Stimulated activated memory B cell treated with anti-CD40 and anti-IgM and Interleukin-4, amounts not matched to agents 10 μg/mL and 1 μg/mL and 100 μg/mL, for 72 hours (primary cell): Measurements from ENCODE around the gene SNX32.

Experiments used
- ATAC-seq: fragments of 150-1000 bp; cut with Tn5 transposase; 2 replicates; pipeline ENCODE4 v1.10.0; 2021
- H3K27ac Mint-ChIP-seq: one replicate; pipeline ENCODE4 v1.8.0; 2022; ENCODE audit warnings: mild to moderate bottlenecking, mixed read lengths
- H3K27me3 Mint-ChIP-seq: one replicate; pipeline ENCODE4 v1.8.0; 2022; ENCODE audit warnings: mixed read lengths
- H3K36me3 Mint-ChIP-seq: one replicate; pipeline ENCODE4 v1.8.0; 2022; ENCODE audit warnings: mixed read lengths
- H3K4me1 Mint-ChIP-seq: one replicate; pipeline ENCODE4 v1.8.0; 2022; ENCODE audit warnings: mixed read lengths
- H3K4me3 Mint-ChIP-seq: one replicate; pipeline ENCODE4 v1.8.0; 2022; ENCODE audit warnings: mild to moderate bottlenecking, moderate library complexity, mixed read lengths
- H3K9me3 Mint-ChIP-seq: one replicate; pipeline ENCODE4 v1.8.0; 2022; ENCODE audit warnings: mixed read lengths

SNX32 gene

GRCh38 chr11:65833297-65834030 is at the start of gene SNX32:
Gene SNX32 (plus strand): TSS chr11:65833963. CDS start chr11:65834066, 103 bp downstream.
- ATAC-seq: peak; percentile 99
- Mint-ChIP-seq H3K27me3 (peaks cover 7% of the 10 kb centered on the region), H3K36me3 (no peaks in the 10 kb centered on the region), H3K9me3 (peaks cover 4% of the 10 kb centered on the region), H3K27ac (no peak within 1 kb of the TSS), H3K4me1 (peaks cover 20% of the 10 kb centered on the region), H3K4me3 (no peak within 1 kb of the TSS)

- Mint-ChIP-seq H3K4me1 (peaks cover 41% of the 10 kb centered on the region), H3K27me3 (peaks cover 28% of the 10 kb centered on the region), H3K9me3 (no peaks in the 10 kb centered on the region), H3K36me3 (no peaks in the 10 kb centered on the region), H3K27ac (no peak overlapping the region), H3K4me3 (peak overlapping the region; percentile 55)
- no peak for ATAC-seq
Observed at GRCh38 chr11:65785319-65786007, 48.3 kb upstream of the SNX32 start.

GRCh38 chr11:65786008-65786785 is 47.6 kb upstream of the SNX32 start:
- H3K27ac Mint-ChIP-seq: peak overlapping the region; percentile 83

GRCh38 chr11:65786786-65787636 is 46.8 kb upstream of the SNX32 start, which contains the start of gene OVOL1:
Gene OVOL1 (plus strand): TSS chr11:65787063. CDS start chr11:65787374, 311 bp downstream.
- no peak for ATAC-seq
- peaks cover 36% of the 10 kb centered on the region for H3K27me3 Mint-ChIP-seq

More at GRCh38 chr11:65786008-65786785, 47.6 kb upstream of the SNX32 start:
- no peaks in the 10 kb centered on the region for H3K36me3 Mint-ChIP-seq
- peak overlapping the region; percentile 55 for H3K4me3 Mint-ChIP-seq
- H3K9me3 Mint-ChIP-seq: no peaks in the 10 kb centered on the region
- peaks cover 46% of the 10 kb centered on the region for H3K4me1 Mint-ChIP-seq
- H3K27me3 Mint-ChIP-seq: peaks cover 35% of the 10 kb centered on the region
- ATAC-seq: no peak

DNA sequence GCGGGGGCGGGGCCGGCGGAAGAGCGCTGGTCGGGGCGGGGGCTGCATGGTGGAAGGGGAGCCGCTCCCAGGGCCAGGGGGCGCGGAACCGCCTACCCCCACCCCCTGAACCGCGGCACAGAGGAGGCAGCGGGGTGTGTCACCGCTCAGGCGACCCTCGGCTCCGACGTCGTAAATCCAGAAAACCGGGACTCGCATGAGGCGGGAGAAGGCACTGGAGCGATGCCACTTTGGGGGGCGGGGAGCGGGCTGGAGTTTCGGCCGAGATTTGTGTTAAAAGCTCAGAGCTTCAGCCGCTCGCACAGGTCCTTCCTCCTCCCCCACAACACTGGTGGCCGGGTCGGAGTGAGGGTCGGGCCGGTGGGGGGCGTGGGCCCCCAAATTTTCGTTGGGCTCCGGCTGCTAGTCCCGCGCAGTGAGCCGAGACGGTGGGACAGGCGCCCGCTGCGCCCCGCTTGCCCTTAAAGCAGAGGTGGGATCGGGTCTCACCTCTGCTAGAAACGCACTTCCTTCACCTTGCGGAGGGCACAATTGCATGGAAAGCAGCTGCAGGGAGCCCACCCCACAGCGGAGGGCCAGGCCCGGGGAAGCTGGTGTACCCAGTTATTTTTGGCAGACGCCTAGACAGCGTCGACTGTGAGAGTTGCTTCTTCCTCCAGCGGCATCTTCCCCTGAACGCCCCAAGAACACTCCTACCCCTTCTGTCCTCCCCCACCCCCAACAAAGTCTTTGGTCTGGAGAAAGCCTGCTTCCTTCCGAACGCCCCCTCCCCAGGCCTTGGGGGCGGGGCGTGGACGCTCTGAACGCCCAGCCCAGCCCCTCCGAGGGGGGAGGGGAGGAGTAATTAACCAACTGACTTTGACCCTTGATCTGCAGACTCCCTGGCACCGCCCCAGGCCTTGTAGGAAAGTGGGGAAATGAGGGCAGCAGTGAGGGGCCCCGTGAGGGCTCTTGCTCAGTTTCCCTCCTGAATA is 45.8 kb upstream of the SNX32 start:
- H3K4me1 Mint-ChIP-seq: peaks cover 49% of the 10 kb centered on the region
- peak overlapping the region; percentile 83 for H3K27ac Mint-ChIP-seq
- no peaks in the 10 kb centered on the region for H3K9me3 Mint-ChIP-seq
- H3K27me3 Mint-ChIP-seq: peaks cover 36% of the 10 kb centered on the region
- H3K36me3 Mint-ChIP-seq: no peaks in the 10 kb centered on the region
- no peak for ATAC-seq
- H3K4me3 Mint-ChIP-seq: peak overlapping the region; percentile 79

More at GRCh38 chr11:65786786-65787636, 46.8 kb upstream of the SNX32 start, which contains the start of gene OVOL1:
- H3K9me3 Mint-ChIP-seq: no peaks in the 10 kb centered on the region
- H3K27ac Mint-ChIP-seq: peak within 1 kb of the TSS; percentile 83
- H3K36me3 Mint-ChIP-seq: no peaks in the 10 kb centered on the region
- peak within 1 kb of the TSS; percentile 82 for H3K4me3 Mint-ChIP-seq
- H3K4me1 Mint-ChIP-seq: peaks cover 54% of the 10 kb centered on the region

DNA sequence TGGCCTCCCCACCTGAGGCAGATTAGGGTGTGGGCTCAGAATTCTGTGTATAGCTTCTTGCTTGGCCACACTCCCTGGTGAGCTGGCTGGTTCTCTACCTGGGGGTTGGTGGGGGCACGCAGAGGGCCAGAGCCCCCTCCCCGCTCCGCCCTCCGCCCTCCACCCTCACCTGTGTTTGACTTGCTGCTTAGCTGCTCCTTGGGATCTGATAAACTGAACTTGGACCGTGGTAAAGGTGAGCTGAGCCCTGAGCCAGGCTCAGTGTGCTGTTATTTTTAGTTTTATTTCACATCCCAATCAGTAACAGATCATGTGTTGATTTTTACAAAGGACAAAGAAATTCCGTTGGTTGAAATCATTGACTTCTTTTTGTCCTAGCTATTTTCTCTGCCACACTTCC is 44.9 kb upstream of the SNX32 start:
- peaks cover 36% of the 10 kb centered on the region for H3K27me3 Mint-ChIP-seq
- no peak overlapping the region for H3K4me3 Mint-ChIP-seq
- H3K4me1 Mint-ChIP-seq: peaks cover 45% of the 10 kb centered on the region
- ATAC-seq: no peak
- H3K9me3 Mint-ChIP-seq: no peaks in the 10 kb centered on the region
- no peaks in the 10 kb centered on the region for H3K36me3 Mint-ChIP-seq
- no peak overlapping the region for H3K27ac Mint-ChIP-seq

- no peaks in the 10 kb centered on the region for H3K9me3 Mint-ChIP-seq
- H3K27me3 Mint-ChIP-seq: peaks cover 36% of the 10 kb centered on the region
- no peak overlapping the region for H3K4me3 Mint-ChIP-seq
- no peak overlapping the region for H3K27ac Mint-ChIP-seq
- H3K36me3 Mint-ChIP-seq: no peaks in the 10 kb centered on the region
- no peak for ATAC-seq
- H3K4me1 Mint-ChIP-seq: peaks cover 45% of the 10 kb centered on the region
Observed at GRCh38 chr11:65789230-65790103, 44.3 kb upstream of the SNX32 start.

- no peaks in the 10 kb centered on the region for H3K36me3 Mint-ChIP-seq
- H3K4me1 Mint-ChIP-seq: peaks cover 44% of the 10 kb centered on the region
- no peak for ATAC-seq
- H3K4me3 Mint-ChIP-seq: no peak overlapping the region
- H3K27me3 Mint-ChIP-seq: peaks cover 45% of the 10 kb centered on the region
- peak overlapping the region; percentile 82 for H3K27ac Mint-ChIP-seq
- no peaks in the 10 kb centered on the region for H3K9me3 Mint-ChIP-seq
Observed at GRCh38 chr11:65790104-65790901, 43.5 kb upstream of the SNX32 start.

- no peak for ATAC-seq
- Mint-ChIP-seq H3K27me3 (peaks cover 49% of the 10 kb centered on the region), H3K4me3 (no peak overlapping the region)
Observed at GRCh38 chr11:65790902-65791650, 42.7 kb upstream of the SNX32 start.

GRCh38 chr11:65791719-65792213 is 42.0 kb upstream of the SNX32 start:
- H3K4me3 Mint-ChIP-seq: no peak overlapping the region
- H3K27ac Mint-ChIP-seq: peak overlapping the region; percentile 82
- peak; percentile 94 for ATAC-seq
- H3K27me3 Mint-ChIP-seq: peaks cover 56% of the 10 kb centered on the region
- no peaks in the 10 kb centered on the region for H3K9me3 Mint-ChIP-seq
- H3K36me3 Mint-ChIP-seq: no peaks in the 10 kb centered on the region
- H3K4me1 Mint-ChIP-seq: peaks cover 34% of the 10 kb centered on the region

More at GRCh38 chr11:65790902-65791650, 42.7 kb upstream of the SNX32 start:
- peak overlapping the region; percentile 82 for H3K27ac Mint-ChIP-seq
- H3K4me1 Mint-ChIP-seq: peaks cover 36% of the 10 kb centered on the region
- H3K36me3 Mint-ChIP-seq: no peaks in the 10 kb centered on the region
- H3K9me3 Mint-ChIP-seq: no peaks in the 10 kb centered on the region

DNA sequence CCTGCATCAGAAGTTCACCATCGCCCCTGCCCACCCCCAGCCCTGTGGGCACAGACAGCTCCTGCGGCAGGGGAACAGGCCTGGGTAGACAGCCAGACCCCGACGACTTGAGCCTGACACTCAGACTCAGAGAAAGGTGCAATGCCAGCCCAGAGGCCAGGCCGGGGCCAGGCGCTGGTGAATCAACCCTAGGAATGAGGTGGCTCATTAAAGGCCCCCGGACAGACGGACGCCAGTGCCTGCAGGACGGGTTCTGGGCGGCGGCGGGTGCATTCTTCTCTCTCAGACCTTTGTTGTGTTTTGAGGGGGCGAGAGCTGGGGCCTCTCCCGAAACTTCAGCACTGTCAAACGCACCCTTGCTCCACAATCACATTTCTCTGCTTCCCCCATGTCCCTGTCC is 41.3 kb upstream of the SNX32 start:
- Mint-ChIP-seq H3K27ac (peak overlapping the region; percentile 82), H3K9me3 (no peaks in the 10 kb centered on the region), H3K36me3 (no peaks in the 10 kb centered on the region), H3K4me3 (no peak overlapping the region), H3K27me3 (peaks cover 56% of the 10 kb centered on the region), H3K4me1 (peaks cover 28% of the 10 kb centered on the region)
- no peak for ATAC-seq
